ENCODE measurements around the gene NDUFS7. TPM values are rescaled to one million over a fixed set of nuclear protein-coding genes. Genes with fewer than 3 reads are reported as not detected.

NDUFS7 gene
- total RNA-seq, 1 experiment from 2014 or later, result 83.9 TPM

GRCh38 chr19:1417681-1418495 is 34.2 kb downstream of the NDUFS7 start:
- peaks cover 25 to 77% (median 59%) of the 10 kb centered on the region in 3 experiments for H3K36me3 Mint-ChIP-seq (ENCODE audit: insufficient read depth in 1 of 3, low read depth in 3 of 3)
- H3K9me3 ChIP-seq (ENCODE audit: control insufficient read depth, low read depth, low read length), result no peaks in the 10 kb centered on the region

More at GRCh38 chr19:1417681-1418495, 34.2 kb downstream of the NDUFS7 start:
- H2AFZ ChIP-seq (ENCODE audit: low read length), result no peak overlapping the region
- H3T11ph ChIP-seq (ENCODE audit: low read length), result no peak overlapping the region
- peaks cover 2% of the 10 kb centered on the region for H4K20me1 ChIP-seq (ENCODE audit: control insufficient read depth, insufficient read depth, insufficient read length)
- H2BK15ac ChIP-seq (ENCODE audit: low read depth, low read length), result no peak overlapping the region
- H4K91ac ChIP-seq (ENCODE audit: insufficient read length, low read depth, low read length), result no peak overlapping the region
- peaks cover 10% of the 10 kb centered on the region for H3K79me1 ChIP-seq (ENCODE audit: insufficient read depth, low read depth, low read length, poor library complexity, severe bottlenecking)
- no peak overlapping the region for H2BK12ac ChIP-seq (ENCODE audit: insufficient read length, low read depth, low read length)
- WGBS (ENCODE audit: extremely low coverage, insufficient read length, low lambda C conversion rate), result no CpG with 5 or more reads among the region's 30 CpGs
- peaks cover 35 to 41% of the 10 kb centered on the region in 2 experiments for H3K4me1 Mint-ChIP-seq
- H3K18ac ChIP-seq (ENCODE audit: insufficient read length, low read depth, low read length), result no peak overlapping the region
- no peaks in the 10 kb centered on the region for H3K27me3 ChIP-seq (ENCODE audit: insufficient read depth, low read length)
- peak overlapping the region; percentile 7 to 57; a peak in 2 of 5 replicates for H3K4me3 Mint-ChIP-seq
- H3K27ac ChIP-seq (ENCODE audit: insufficient read length, low read depth, low read length), result no peak overlapping the region
- no peak overlapping the region for H2BK20ac ChIP-seq (ENCODE audit: low read depth, low read length, poor library complexity, severe bottlenecking)
- no peaks in the 10 kb centered on the region; the same call in 1 of the 2 replicates for H3K4me1 ChIP-seq (ENCODE audit: insufficient read depth, low read length)
- H3K4me2 ChIP-seq (ENCODE audit: insufficient read depth, insufficient read length, low read length), result no peak overlapping the region
- no peaks in the 10 kb centered on the region for H3K27me3 Mint-ChIP-seq (ENCODE audit: low read depth)
- DNase-seq, result no peak
- no peaks in the 10 kb centered on the region for H3K23me2 ChIP-seq (ENCODE audit: insufficient read length, low read depth, low read length, poor library complexity, severe bottlenecking)
- H3K27ac Mint-ChIP-seq, result peak overlapping the region; percentile 63 to 94 (median 94)
- peaks cover 42% of the 10 kb centered on the region; the same call in 1 of the 2 replicates for H3K79me2 ChIP-seq (ENCODE audit: insufficient read depth, low read length)
- H3K56ac ChIP-seq (ENCODE audit: insufficient read length, low read depth, low read length), result no peak overlapping the region
- H3K23ac ChIP-seq (ENCODE audit: insufficient read length, low read depth, low read length), result no peak overlapping the region
- H2BK5ac ChIP-seq (ENCODE audit: insufficient read length, low read length), result no peak overlapping the region
- no peak overlapping the region for H4K8ac ChIP-seq (replicated peaks; ENCODE audit: insufficient read length, low read depth, low read length)
- H4K5ac ChIP-seq (ENCODE audit: insufficient read length, low read depth, low read length), result no peak overlapping the region
- no peak overlapping the region for H3K14ac ChIP-seq (ENCODE audit: insufficient read depth, low read length)
- no peak for TF ChIP-seq CTCF (conservative IDR thresholded peaks at IDR 0.05)
- no peak overlapping the region for H2BK120ac ChIP-seq (ENCODE audit: low read depth, low read length, poor library complexity, severe bottlenecking)
- no peak overlapping the region for H3K4ac ChIP-seq (ENCODE audit: low read depth, low read length)
- H2AK5ac ChIP-seq (ENCODE audit: insufficient read length, low read length), result no peak overlapping the region
- peak overlapping the region; percentile 10 for H3K9ac ChIP-seq (ENCODE audit: extremely low read depth, insufficient read length, low read length)
- peaks cover 0 to 2% of the 10 kb centered on the region in 2 experiments; a peak in 1 of 5 replicates for H3K9me3 Mint-ChIP-seq
